KMS-11 (cell line): ENCODE measurements around the gene CCDC93.

ENCODE experiments used
- H2AFZ ChIP-seq: fragments of 200-600 bp; sonication (generic); 2 replicates; pipeline ENCODE4 v1.6.1; 2016; ENCODE audit warnings: antibody characterized with exemption, mixed run types, low read depth
- H3K27ac ChIP-seq: fragments of 200-600 bp; sonication (generic); 2 replicates; pipeline ENCODE4 v1.6.1; 2016; ENCODE audit warnings: mild to moderate bottlenecking, mixed run types
- H3K27me3 ChIP-seq: fragments of 200-600 bp; sonication (generic); 2 replicates; pipeline ENCODE4 v1.6.1; 2017; ENCODE audit warnings: mild to moderate bottlenecking, low read depth, mixed run types, moderate library complexity; ENCODE audit not compliant: insufficient read depth
- H3K36me3 ChIP-seq: fragments of 200-600 bp; sonication (generic); 2 replicates; pipeline ENCODE4 v1.6.1; 2017; ENCODE audit warnings: mild to moderate bottlenecking, mixed run types; ENCODE audit not compliant: insufficient read depth
- H3K4me1 ChIP-seq: fragments of 200-600 bp; sonication (generic); 2 replicates; pipeline ENCODE4 v1.6.1; 2016; ENCODE audit warnings: mild to moderate bottlenecking, low read depth, mixed run types; ENCODE audit not compliant: poor library complexity, severe bottlenecking
- H3K4me2 ChIP-seq: fragments of 200-600 bp; sonication (generic); 2 replicates; pipeline ENCODE4 v1.7.0; 2016; ENCODE audit warnings: mild to moderate bottlenecking, mixed run types
- H3K4me3 ChIP-seq: fragments of 200-600 bp; sonication (generic); IDR thresholded peaks from 2 replicates; pipeline ENCODE4 v1.6.1; 2017; ENCODE audit warnings: low read depth, low read length, mixed read lengths; ENCODE audit not compliant: insufficient read depth
- H3K79me2 ChIP-seq: fragments of 200-600 bp; sonication (generic); 2 replicates; pipeline ENCODE4 v1.6.1; 2016; ENCODE audit warnings: low read depth, mixed run types; ENCODE audit not compliant: insufficient read depth
- H3K9ac ChIP-seq: fragments of 200-600 bp; sonication (generic); 2 replicates; pipeline ENCODE4 v1.6.1; 2016; ENCODE audit warnings: mild to moderate bottlenecking, mixed run types
- H4K20me1 ChIP-seq: fragments of 200-600 bp; sonication (generic); 2 replicates; pipeline ENCODE4 v1.6.1; 2016; ENCODE audit warnings: mild to moderate bottlenecking, mixed run types; ENCODE audit not compliant: insufficient read depth
- CTCF ChIP-seq: fragments of 200-600 bp; sonication (generic); conservative IDR thresholded peaks from 2 replicates; pipeline ENCODE4 v1.6.1; 2017; ENCODE audit warnings: low read depth, mild to moderate bottlenecking, antibody characterized with exemption, low read length, moderate library complexity, mixed read lengths

Gene CCDC93

GRCh38 chr2:117952228-117952627, 61.6 kb downstream of the CCDC93 start:
- H2AFZ ChIP-seq, result no peak overlapping the region
- no peak overlapping the region for H3K27ac ChIP-seq
- H3K4me1 ChIP-seq, result no peaks in the 10 kb centered on the region
- H3K27me3 ChIP-seq, result no peaks in the 10 kb centered on the region
- no peak for TF ChIP-seq CTCF
- H3K9ac ChIP-seq, result no peak overlapping the region
- H3K36me3 ChIP-seq, result no peaks in the 10 kb centered on the region
- no peak overlapping the region for H3K4me2 ChIP-seq
- H3K79me2 ChIP-seq, result no peaks in the 10 kb centered on the region
- no peaks in the 10 kb centered on the region for H4K20me1 ChIP-seq
- H3K4me3 ChIP-seq, result no peak overlapping the region

- H2AFZ ChIP-seq, result no peak overlapping the region
- no peaks in the 10 kb centered on the region for H4K20me1 ChIP-seq
- no peak for TF ChIP-seq CTCF
- H3K79me2 ChIP-seq, result no peaks in the 10 kb centered on the region
- H3K4me2 ChIP-seq, result no peak overlapping the region
- no peak overlapping the region for H3K27ac ChIP-seq
- no peak overlapping the region for H3K9ac ChIP-seq
- no peak overlapping the region for H3K4me3 ChIP-seq
- H3K27me3 ChIP-seq, result no peaks in the 10 kb centered on the region
- H3K36me3 ChIP-seq, result no peaks in the 10 kb centered on the region
- H3K4me1 ChIP-seq, result no peaks in the 10 kb centered on the region
These were observed 64.1 kb downstream of the CCDC93 start for GRCh38 chr2:117949806-117950205.

DNA sequence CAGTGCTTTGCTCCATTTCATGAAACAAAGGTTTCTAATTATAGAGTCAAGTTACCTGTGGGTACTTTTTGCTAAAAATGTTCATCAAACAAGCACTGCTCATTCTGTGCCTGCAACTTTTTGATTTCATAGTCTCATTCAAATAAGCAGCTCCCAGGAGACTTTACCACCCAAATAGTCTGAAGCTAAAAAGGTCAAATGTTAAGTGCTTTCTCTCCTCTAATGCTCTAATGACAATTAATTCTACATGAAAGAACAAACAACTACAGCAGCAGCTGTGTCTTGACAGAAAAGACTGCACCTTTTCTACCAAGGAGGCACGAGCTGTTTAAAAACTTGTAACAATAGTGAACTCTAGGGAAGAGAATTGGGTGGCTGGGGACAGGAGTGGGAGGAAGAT, 65.3 kb downstream of the CCDC93 start:
- Histone ChIP-seq H3K36me3 (no peaks in the 10 kb centered on the region), H3K9ac (no peak overlapping the region), H2AFZ (no peak overlapping the region), H3K27me3 (no peaks in the 10 kb centered on the region), H3K4me1 (no peaks in the 10 kb centered on the region), H3K79me2 (no peaks in the 10 kb centered on the region), H3K4me2 (no peak overlapping the region), H3K4me3 (no peak overlapping the region), H4K20me1 (no peaks in the 10 kb centered on the region), H3K27ac (no peak overlapping the region)
- TF ChIP-seq CTCF, result no peak

DNA sequence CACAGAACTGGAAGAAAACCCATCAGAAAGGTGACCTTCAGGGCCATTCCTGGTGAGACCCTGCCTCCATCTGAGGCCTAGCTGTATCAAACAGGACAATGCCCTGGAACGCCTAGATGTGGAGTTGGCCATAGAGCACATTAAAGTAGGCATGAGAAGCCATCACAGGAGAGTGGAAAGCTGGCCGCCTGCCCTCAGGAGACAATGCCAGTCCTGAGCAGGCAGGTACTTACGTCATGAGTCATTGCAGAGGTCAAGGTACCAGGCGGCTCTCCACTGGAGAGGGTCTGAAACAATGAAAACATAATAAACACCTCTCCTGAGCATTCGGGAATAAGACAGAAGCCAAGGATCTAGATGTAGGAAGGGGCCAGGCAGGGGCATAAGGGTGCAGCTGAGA, 68.6 kb downstream of the CCDC93 start:
- Histone ChIP-seq H3K27me3 (no peaks in the 10 kb centered on the region), H3K4me1 (no peaks in the 10 kb centered on the region), H2AFZ (no peak overlapping the region), H3K4me3 (no peak overlapping the region), H3K9ac (no peak overlapping the region), H3K79me2 (no peaks in the 10 kb centered on the region), H4K20me1 (no peaks in the 10 kb centered on the region), H3K4me2 (no peak overlapping the region), H3K36me3 (no peaks in the 10 kb centered on the region), H3K27ac (no peak overlapping the region)
- no peak for TF ChIP-seq CTCF

GRCh38 chr2:117944816-117945215, 69.1 kb downstream of the CCDC93 start:
- Histone ChIP-seq H3K4me3 (no peak overlapping the region), H3K79me2 (no peaks in the 10 kb centered on the region), H3K4me1 (no peaks in the 10 kb centered on the region), H3K4me2 (no peak overlapping the region), H4K20me1 (no peaks in the 10 kb centered on the region), H2AFZ (no peak overlapping the region), H3K27ac (no peak overlapping the region), H3K36me3 (no peaks in the 10 kb centered on the region), H3K27me3 (no peaks in the 10 kb centered on the region), H3K9ac (no peak overlapping the region)
- TF ChIP-seq CTCF, result no peak
